ENCODE measurements around the gene KIAA0513. TPM values are rescaled to one million over a fixed set of nuclear protein-coding genes. Genes with fewer than 3 reads are reported as not detected.

The KIAA0513 gene
- total RNA-seq, 4 donors from 2014 or later, result 18.5 to 41.3 (median 34.5) TPM

DNA sequence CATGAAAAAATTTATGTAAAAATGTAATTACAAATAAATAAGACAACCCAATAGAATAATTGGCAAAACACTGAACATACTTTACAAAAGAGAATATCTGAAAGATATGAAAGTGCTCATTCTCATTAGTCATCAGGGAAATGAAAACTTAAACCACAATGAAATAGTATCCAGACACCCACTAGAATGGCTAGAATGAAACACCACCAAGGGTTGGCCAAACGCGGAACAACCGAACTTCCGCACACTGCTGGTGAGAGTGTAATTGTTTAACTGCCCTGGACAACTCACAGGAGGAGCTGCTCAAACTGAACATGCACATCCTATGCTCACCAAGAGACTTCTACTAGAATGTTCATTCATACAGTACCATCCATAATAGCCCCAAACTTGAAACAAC, 10.4 kb upstream of the KIAA0513 start:
- no peak for DNase-seq
- Histone ChIP-seq H3K9me3 (no peaks in the 10 kb centered on the region), H3K4me1 (peaks cover 3 to 41% (median 26%) of the 10 kb centered on the region in 4 donors), H3K27me3 (no peaks in the 10 kb centered on the region), H3K36me3 (no peaks in the 10 kb centered on the region), H3K27ac (no peak overlapping the region), H3K4me3 (no peak overlapping the region)
- WGBS, 2 donors (ENCODE audit: low coverage in 1 of 2), result 67 to 70% methylated on average over 4 of the region's 4 CpGs
- intact Hi-C loops (cut with DNase I; ENCODE audit: low total_unique reads), result no loop called here
- TF ChIP-seq POLR2AphosphoS5 (IDR thresholded peaks at IDR 0.05) (no peak), EP300 (IDR thresholded peaks at IDR 0.05; ENCODE audit: low read depth) (no peak), POLR2A (IDR thresholded peaks at IDR 0.05) (no peak)
- TF ChIP-seq, protein P1, sequence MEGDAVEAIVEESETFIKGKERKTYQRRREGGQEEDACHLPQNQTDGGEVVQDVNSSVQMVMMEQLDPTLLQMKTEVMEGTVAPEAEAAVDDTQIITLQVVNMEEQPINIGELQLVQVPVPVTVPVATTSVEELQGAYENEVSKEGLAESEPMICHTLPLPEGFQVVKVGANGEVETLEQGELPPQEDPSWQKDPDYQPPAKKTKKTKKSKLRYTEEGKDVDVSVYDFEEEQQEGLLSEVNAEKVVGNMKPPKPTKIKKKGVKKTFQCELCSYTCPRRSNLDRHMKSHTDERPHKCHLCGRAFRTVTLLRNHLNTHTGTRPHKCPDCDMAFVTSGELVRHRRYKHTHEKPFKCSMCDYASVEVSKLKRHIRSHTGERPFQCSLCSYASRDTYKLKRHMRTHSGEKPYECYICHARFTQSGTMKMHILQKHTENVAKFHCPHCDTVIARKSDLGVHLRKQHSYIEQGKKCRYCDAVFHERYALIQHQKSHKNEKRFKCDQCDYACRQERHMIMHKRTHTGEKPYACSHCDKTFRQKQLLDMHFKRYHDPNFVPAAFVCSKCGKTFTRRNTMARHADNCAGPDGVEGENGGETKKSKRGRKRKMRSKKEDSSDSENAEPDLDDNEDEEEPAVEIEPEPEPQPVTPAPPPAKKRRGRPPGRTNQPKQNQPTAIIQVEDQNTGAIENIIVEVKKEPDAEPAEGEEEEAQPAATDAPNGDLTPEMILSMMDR (IDR thresholded peaks at IDR 0.05), result no peak
- in situ Hi-C loops (cut with MboI; ENCODE audit: low pct_ligation_motif_present in 1 of 4, low pct_unique_long_range_greater_than_20kb in 1 of 4, low sequenced_read_pairs in 3 of 4), result no loop called here

- no peaks in the 10 kb centered on the region for H3K36me3 ChIP-seq
- TF ChIP-seq, protein P1 (IDR thresholded peaks at IDR 0.05), result no peak
- no peak for TF ChIP-seq POLR2A (IDR thresholded peaks at IDR 0.05)
- TF ChIP-seq POLR2AphosphoS5 (IDR thresholded peaks at IDR 0.05), result no peak
- TF ChIP-seq EP300 (IDR thresholded peaks at IDR 0.05; ENCODE audit: low read depth), result no peak
- H3K27me3 ChIP-seq, result no peaks in the 10 kb centered on the region
- H3K4me1 ChIP-seq, result peaks cover 3 to 37% (median 24%) of the 10 kb centered on the region in 4 donors
- WGBS, 2 donors (ENCODE audit: low coverage in 1 of 2), result 74 to 86% methylated on average over 3 to 8 of the region's 8 CpGs
- H3K4me3 ChIP-seq, result no peak overlapping the region
- intact Hi-C loops (cut with DNase I; ENCODE audit: low total_unique reads) (no loop called here), in situ Hi-C loops (cut with MboI; ENCODE audit: low pct_ligation_motif_present in 1 of 4, low pct_unique_long_range_greater_than_20kb in 1 of 4, low sequenced_read_pairs in 3 of 4) (no loop called here)
- H3K27ac ChIP-seq, result no peak overlapping the region
- no peaks in the 10 kb centered on the region for H3K9me3 ChIP-seq
- DNase-seq, result no peak
These were observed 10.0 kb upstream of the KIAA0513 start for GRCh38 chr16:85017633-85018032.

DNA sequence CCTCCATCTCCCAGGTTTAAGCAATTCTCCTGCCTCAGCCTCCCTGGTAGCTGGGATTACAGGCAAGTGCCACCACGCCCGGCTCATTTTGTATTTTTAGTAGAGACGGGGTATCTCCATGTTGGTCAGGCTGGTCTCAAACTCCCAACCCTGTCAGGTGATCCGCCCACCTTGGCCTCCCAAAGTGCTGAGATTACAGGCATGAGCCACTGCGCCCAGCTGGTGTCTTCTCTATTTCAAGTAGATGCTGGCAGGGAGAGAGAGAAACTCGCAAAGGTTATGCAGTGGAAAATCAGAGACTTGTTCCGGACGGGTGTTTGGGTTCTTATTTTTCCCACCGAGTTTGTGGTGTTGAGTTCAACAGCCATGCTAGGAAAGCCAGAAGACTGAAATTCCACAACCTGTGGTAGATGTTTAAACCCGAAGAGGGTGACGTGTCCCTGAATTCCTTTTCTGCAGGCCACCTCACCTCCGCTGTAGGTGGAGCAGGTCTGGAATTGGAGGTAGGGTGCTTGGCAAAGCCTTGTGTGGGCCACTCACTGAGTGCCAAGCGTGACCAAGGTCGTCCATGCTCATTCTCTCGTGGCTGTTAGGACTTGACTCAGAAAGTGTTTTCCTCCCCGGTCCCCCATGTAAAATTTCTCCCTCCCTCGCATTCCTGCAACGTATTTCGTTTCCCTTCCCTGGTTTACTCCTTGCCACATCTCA, 8.9 kb upstream of the KIAA0513 start:
- H3K27me3 ChIP-seq, result no peaks in the 10 kb centered on the region
- H3K27ac ChIP-seq, result no peak overlapping the region
- intact Hi-C loops (cut with DNase I; ENCODE audit: low total_unique reads), result no loop called here
- no peaks in the 10 kb centered on the region for H3K36me3 ChIP-seq
- no peaks in the 10 kb centered on the region for H3K9me3 ChIP-seq
- WGBS, 2 donors (ENCODE audit: low coverage in 1 of 2), result 84 to 86% methylated on average over 14 to 19 of the region's 19 CpGs
- peaks cover 3 to 26% (median 19%) of the 10 kb centered on the region in 4 donors for H3K4me1 ChIP-seq
- TF ChIP-seq POLR2A (IDR thresholded peaks at IDR 0.05), result no peak
- TF ChIP-seq EP300 (IDR thresholded peaks at IDR 0.05; ENCODE audit: low read depth), result no peak
- TF ChIP-seq, protein P1 (IDR thresholded peaks at IDR 0.05), result no peak
- no peak for TF ChIP-seq POLR2AphosphoS5 (IDR thresholded peaks at IDR 0.05)
- in situ Hi-C loops (cut with MboI; ENCODE audit: low pct_ligation_motif_present in 1 of 4, low pct_unique_long_range_greater_than_20kb in 1 of 4, low sequenced_read_pairs in 3 of 4), result no loop called here
- H3K4me3 ChIP-seq, result no peak overlapping the region
- DNase-seq, result no peak

DNA sequence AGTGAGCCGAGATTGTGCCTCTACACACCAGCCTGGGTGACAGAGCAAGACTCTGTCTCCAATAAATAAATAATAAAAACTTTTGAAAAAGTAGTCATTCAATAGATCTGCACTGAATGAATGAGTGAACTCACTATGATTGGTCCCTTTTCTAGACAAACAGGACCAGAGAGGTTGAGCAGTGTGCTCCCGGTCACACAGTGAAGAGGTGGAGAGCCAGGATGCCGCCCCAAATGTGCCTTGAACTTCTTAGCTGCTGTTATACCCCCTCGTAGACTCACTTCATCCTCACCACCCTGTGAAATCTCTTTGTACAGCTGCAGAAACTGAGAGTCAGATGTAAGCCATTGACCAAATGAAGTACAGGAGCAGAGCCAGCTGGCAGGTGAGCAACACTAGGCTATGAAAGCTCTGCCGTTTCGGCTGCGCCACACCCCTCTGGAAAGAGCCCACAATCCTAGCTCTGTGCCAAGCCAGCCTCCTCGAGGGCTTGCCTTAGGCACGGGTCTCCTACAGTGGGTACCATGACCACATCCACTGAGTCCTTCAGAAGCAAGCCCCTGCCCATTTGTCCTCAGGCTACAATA, 7.8 kb upstream of the KIAA0513 start:
- Histone ChIP-seq H3K4me1 (peaks cover 3 to 15% (median 14%) of the 10 kb centered on the region in 4 donors), H3K27me3 (no peaks in the 10 kb centered on the region), H3K36me3 (no peaks in the 10 kb centered on the region), H3K9me3 (no peaks in the 10 kb centered on the region), H3K27ac (peak overlapping the region in 3 of 4 donors; percentile 18 to 59 (median 23)), H3K4me3 (no peak overlapping the region)
- intact Hi-C loops (cut with DNase I; ENCODE audit: low total_unique reads), result no loop called here
- TF ChIP-seq POLR2AphosphoS5 (IDR thresholded peaks at IDR 0.05), result no peak
- no peak for TF ChIP-seq POLR2A (IDR thresholded peaks at IDR 0.05)
- TF ChIP-seq, protein P1 (IDR thresholded peaks at IDR 0.05), result no peak
- TF ChIP-seq EP300 (IDR thresholded peaks at IDR 0.05; ENCODE audit: low read depth), result no peak
- WGBS, 2 donors (ENCODE audit: low coverage in 1 of 2), result 37% methylated on average over 9 of the region's 9 CpGs; no CpG with 5 or more reads in 1 of the 2 donors
- peak; percentile 79 for DNase-seq
- in situ Hi-C loops (cut with MboI; ENCODE audit: low pct_ligation_motif_present in 1 of 4, low pct_unique_long_range_greater_than_20kb in 1 of 4, low sequenced_read_pairs in 3 of 4), result no loop called here
